Neuronal stem cell (in vitro differentiated cells): ENCODE data around the gene KRTAP4-7.
"Not testable (repeated sequence)": the region's sequence is repeated elsewhere in the genome, so short reads cannot be mapped to it uniquely, and the experiment has no call there.

ENCODE experiments used
- DNase-seq: peaks from one replicate; pipeline ENCODE4 v3.0.0-alpha.2; 2013; ENCODE audit warnings: low spot score
- H2AFZ ChIP-seq: one replicate; pipeline ENCODE4 v1.6.1; 2013; ENCODE audit warnings: mild to moderate bottlenecking, low read length, inconsistent platforms
- H2AK5ac ChIP-seq: 2 replicates; pipeline ENCODE4 v1.6.1; 2013; ENCODE audit warnings: low read depth, mild to moderate bottlenecking, inconsistent platforms, low read length, moderate library complexity, mixed read lengths
- H2BK120ac ChIP-seq: 2 replicates; pipeline ENCODE4 v1.6.1; 2013; ENCODE audit warnings: low read depth, mild to moderate bottlenecking, inconsistent platforms, low read length, moderate library complexity, mixed read lengths
- H2BK12ac ChIP-seq: one replicate; pipeline ENCODE4 v1.6.1; 2013; ENCODE audit warnings: low read length, inconsistent platforms
- H2BK15ac ChIP-seq: 2 replicates; pipeline ENCODE4 v1.6.1; 2013; ENCODE audit warnings: mild to moderate bottlenecking, low read length, inconsistent platforms, mixed read lengths
- H2BK5ac ChIP-seq: one replicate; pipeline ENCODE4 v1.6.1; 2013; ENCODE audit warnings: inconsistent platforms, mild to moderate bottlenecking, low read length, moderate library complexity
- H3K14ac ChIP-seq: one replicate; pipeline ENCODE4 v1.6.1; 2013; ENCODE audit warnings: low read length, inconsistent platforms
- H3K18ac ChIP-seq: 2 replicates; pipeline ENCODE4 v1.6.1; 2013; ENCODE audit warnings: low read length, inconsistent platforms
- H3K23ac ChIP-seq: 2 replicates; pipeline ENCODE4 v1.6.1; 2013; ENCODE audit warnings: low read depth, mild to moderate bottlenecking, mixed read lengths, low read length, inconsistent platforms; ENCODE audit not compliant: poor library complexity
- H3K27ac ChIP-seq: replicated peaks from 3 replicates; pipeline ENCODE4 v1.5.1; 2013; ENCODE audit warnings: low read length, inconsistent platforms
- H3K27me3 ChIP-seq, 3 experiments: 2 replicates each; pipeline ENCODE4 v1.6.1; 2013; ENCODE audit warnings: low read length in 3 of 3, mild to moderate bottlenecking in 2 of 3, inconsistent platforms in 1 of 3, low read depth in 1 of 3, mixed read lengths in 1 of 3, moderate library complexity in 1 of 3; ENCODE audit not compliant: control insufficient read depth in 3 of 3, insufficient read depth in 3 of 3
- H3K36me3 ChIP-seq, 2 donors: replicated peaks in 1 of 2; 2 replicates each; pipeline ENCODE4 v1.6.1; 2013; ENCODE audit warnings: low read length in 2 of 2; ENCODE audit not compliant: control insufficient read depth in 2 of 2, insufficient read depth in 2 of 2
- H3K4ac ChIP-seq: 2 replicates; pipeline ENCODE4 v1.6.1; 2013; ENCODE audit warnings: inconsistent platforms, mild to moderate bottlenecking, low read length, moderate library complexity
- H3K4me1 ChIP-seq, 2 donors: 1 replicate in 1 of 2; 2 replicates in 1 of 2; pipeline ENCODE4 v1.6.1; 2013; ENCODE audit warnings: low read length in 2 of 2, low read depth in 1 of 2; ENCODE audit not compliant: control insufficient read depth in 2 of 2, insufficient read depth in 1 of 2
- H3K4me2 ChIP-seq: one replicate; pipeline ENCODE4 v1.6.1; 2013; ENCODE audit warnings: mild to moderate bottlenecking, low read length, inconsistent platforms; ENCODE audit not compliant: insufficient read depth, poor library complexity, severe bottlenecking
- H3K4me3 ChIP-seq, 2 donors: 2 replicates each; pipeline ENCODE4 v1.5.1; 2013; ENCODE audit warnings: low read length in 2 of 2, mild to moderate bottlenecking in 2 of 2, inconsistent platforms in 1 of 2, moderate library complexity in 1 of 2
- H3K79me1 ChIP-seq: one replicate; pipeline ENCODE4 v1.6.1; 2013; ENCODE audit warnings: low read depth, mild to moderate bottlenecking, inconsistent platforms, low read length, moderate library complexity
- H3K9ac ChIP-seq: one replicate; pipeline ENCODE4 v1.6.1; 2013; ENCODE audit warnings: mild to moderate bottlenecking, low read depth, low read length, inconsistent platforms; ENCODE audit not compliant: poor library complexity
- H3K9me3 ChIP-seq, 2 donors: replicated peaks in 1 of 2; 2 replicates each; pipeline versions ENCODE3 to v1.6.1; 2013; ENCODE audit warnings: low read length in 2 of 2, mild to moderate bottlenecking in 2 of 2, inconsistent platforms in 1 of 2, low read depth in 1 of 2, mixed read lengths in 1 of 2, moderate library complexity in 1 of 2; ENCODE audit not compliant: control insufficient read depth in 2 of 2, insufficient read depth in 1 of 2
- H4K8ac ChIP-seq: one replicate; pipeline ENCODE4 v1.6.1; 2013; ENCODE audit warnings: low read depth, mild to moderate bottlenecking, inconsistent platforms, low read length, moderate library complexity
- H4K91ac ChIP-seq: one replicate; pipeline ENCODE4 v1.6.1; 2013; ENCODE audit warnings: low read length, low read depth, mild to moderate bottlenecking, inconsistent platforms; ENCODE audit not compliant: poor library complexity
- WGBS, 2 donors: extraction: QIAGEN DNeasy Blood & Tissue Kit; methylation state at CpG; one replicate each; pipeline ENCODE4 v1.1.7; 2013; ENCODE audit warnings: missing lambda C conversion rate in 2 of 2, mixed read lengths in 1 of 2; ENCODE audit not compliant: insufficient read length in 2 of 2, insufficient replicate concordance in 1 of 2; ENCODE audit errors: extremely low coverage in 2 of 2; 5-methylcytosine and 5-hydroxymethylcytosine counted together

The KRTAP4-7 gene

GRCh38 chr17:41049110-41049509 is 34.8 kb upstream of the KRTAP4-7 start:
- Histone ChIP-seq H2BK5ac (no peak overlapping the region), H4K91ac (no peak overlapping the region), H2AFZ (no peak overlapping the region), H2BK15ac (no peak overlapping the region), H3K4me3 (no peak overlapping the region), H2AK5ac (no peak overlapping the region), H3K23ac (no peak overlapping the region), H3K14ac (no peak overlapping the region), H4K8ac (no peak overlapping the region), H3K27me3 (no peaks in the 10 kb centered on the region), H3K4me2 (no peak overlapping the region), H3K18ac (no peak overlapping the region), H3K9me3 (no peaks in the 10 kb centered on the region), H3K4me1 (no peaks in the 10 kb centered on the region), H3K4ac (no peak overlapping the region), H3K27ac (no peak overlapping the region), H3K79me1 (no peaks in the 10 kb centered on the region), H3K9ac (no peak overlapping the region), H3K36me3 (no peaks in the 10 kb centered on the region), H2BK12ac (no peak overlapping the region), H2BK120ac (no peak overlapping the region)
- WGBS, 2 donors, result no CpG with 5 or more reads among the region's 2 CpGs
- DNase-seq, result no peak

GRCh38 chr17:41052566-41052965 is 31.4 kb upstream of the KRTAP4-7 start:
- H3K27me3 ChIP-seq, result no peaks in the 10 kb centered on the region
- H3K14ac ChIP-seq, result no peak overlapping the region
- H2BK12ac ChIP-seq, result no peak overlapping the region
- H3K27ac ChIP-seq, result no peak overlapping the region
- H3K36me3 ChIP-seq, result no peaks in the 10 kb centered on the region
- H3K4me1 ChIP-seq, result no peaks in the 10 kb centered on the region
- no peak overlapping the region for H2AK5ac ChIP-seq
- no peak overlapping the region for H2BK5ac ChIP-seq
- H2BK15ac ChIP-seq, result no peak overlapping the region
- no peak overlapping the region for H3K4me3 ChIP-seq
- H3K18ac ChIP-seq, result no peak overlapping the region
- H3K9me3 ChIP-seq, result peaks cover 0 to 2% of the 10 kb centered on the region in 2 donors
- no peak overlapping the region for H3K4ac ChIP-seq
- no peak overlapping the region for H2BK120ac ChIP-seq
- H2AFZ ChIP-seq, result no peak overlapping the region
- H4K91ac ChIP-seq, result no peak overlapping the region
- no peak overlapping the region for H3K4me2 ChIP-seq
- no peak overlapping the region for H3K23ac ChIP-seq
- no peaks in the 10 kb centered on the region for H3K79me1 ChIP-seq
- no peak overlapping the region for H3K9ac ChIP-seq
- no peak overlapping the region for H4K8ac ChIP-seq
- DNase-seq, result no peak

DNA sequence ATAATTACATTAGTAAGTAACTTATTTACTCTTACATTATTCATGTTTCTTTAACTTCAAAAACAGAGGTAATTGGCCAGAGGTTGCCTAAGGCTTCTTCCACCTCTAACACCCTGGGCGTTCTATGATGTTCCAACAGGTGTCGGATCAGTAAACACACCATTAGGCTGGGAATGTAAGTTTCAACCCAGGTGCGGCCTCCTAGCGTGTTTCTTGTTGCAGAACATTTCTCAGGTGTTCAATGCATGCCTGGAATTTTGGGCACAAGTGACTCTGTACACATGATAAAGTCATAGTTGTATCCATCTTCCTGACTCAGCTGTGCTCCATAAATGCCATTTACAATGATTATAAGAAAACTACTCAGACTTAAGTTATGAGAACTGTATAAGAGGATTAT is 29.9 kb upstream of the KRTAP4-7 start:
- Histone ChIP-seq H3K4me1 (no peaks in the 10 kb centered on the region), H3K27ac (no peak overlapping the region), H3K9ac (no peak overlapping the region), H4K91ac (no peak overlapping the region), H3K4ac (no peak overlapping the region), H3K79me1 (no peaks in the 10 kb centered on the region), H2AFZ (no peak overlapping the region), H3K18ac (no peak overlapping the region), H2BK5ac (no peak overlapping the region), H2BK15ac (no peak overlapping the region), H3K23ac (no peak overlapping the region), H3K14ac (no peak overlapping the region), H3K36me3 (no peaks in the 10 kb centered on the region), H2AK5ac (no peak overlapping the region), H3K9me3 (peaks cover 0 to 2% of the 10 kb centered on the region in 2 donors), H2BK120ac (no peak overlapping the region), H2BK12ac (no peak overlapping the region), H4K8ac (no peak overlapping the region), H3K4me2 (no peak overlapping the region), H3K27me3 (no peaks in the 10 kb centered on the region), H3K4me3 (no peak overlapping the region)
- no peak for DNase-seq
- WGBS, 2 donors, result no CpG with 5 or more reads among the region's 4 CpGs

DNA sequence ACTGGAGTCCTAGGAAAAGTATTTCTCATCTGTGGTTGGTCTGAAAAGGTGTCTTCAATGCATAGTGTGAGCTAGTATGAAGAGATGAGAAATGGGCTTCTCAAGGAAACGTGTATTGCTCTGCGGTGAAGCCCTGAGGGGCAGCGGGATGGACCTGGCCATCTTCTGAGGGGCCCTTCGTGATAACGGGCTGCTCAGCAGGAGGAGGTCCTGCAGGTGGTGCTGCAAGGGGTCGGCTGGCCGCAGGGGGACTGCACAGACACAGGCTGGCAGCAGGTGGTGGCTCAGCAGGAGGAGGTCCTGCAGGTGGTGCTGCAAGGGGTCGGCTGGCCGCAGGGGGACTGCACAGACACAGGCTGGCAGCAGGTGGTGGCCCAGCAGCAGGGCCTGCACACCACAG is 29.4 kb upstream of the KRTAP4-7 start:
- H3K27me3 ChIP-seq, H3K79me1 ChIP-seq, H3K36me3 ChIP-seq, H3K4me1 ChIP-seq, H3K23ac ChIP-seq, H3K4ac ChIP-seq, H2BK5ac ChIP-seq, H3K9me3 ChIP-seq, H3K27ac ChIP-seq, H2AFZ ChIP-seq, H3K4me3 ChIP-seq, H2AK5ac ChIP-seq, DNase-seq, H4K8ac ChIP-seq, H2BK12ac ChIP-seq, H2BK120ac ChIP-seq, H3K14ac ChIP-seq, H3K18ac ChIP-seq, H3K4me2 ChIP-seq, H4K91ac ChIP-seq, H3K9ac ChIP-seq, H2BK15ac ChIP-seq: not testable (repeated sequence)
- no CpG with 5 or more reads among the region's 9 CpGs for WGBS, 2 donors
